NT2/D1 (cell line): ENCODE measurements around the gene UBAP1.

Experiments used
- SUZ12 ChIP-seq: IDR thresholded peaks from 2 replicates; pipeline ENCODE4 v1.6.1; 2011; ENCODE audit not compliant: insufficient read length, insufficient read depth; ENCODE audit errors: extremely low read depth
- YY1 ChIP-seq: IDR thresholded peaks from 2 replicates; pipeline ENCODE4 v1.6.1; 2011; ENCODE audit not compliant: insufficient read length, insufficient read depth
- ZNF274 ChIP-seq: IDR thresholded peaks from 2 replicates; pipeline ENCODE4 v1.6.1; 2011; ENCODE audit warnings: mild to moderate bottlenecking, low read depth, low read length

GRCh38 chr9:34292552-34292951 lies 113.7 kb downstream of the UBAP1 start:
- TF ChIP-seq YY1: no peak
- TF ChIP-seq ZNF274: no peak
- no peak for TF ChIP-seq SUZ12
